ENCODE measurements around the gene SYCP2.

Gene SYCP2

GRCh38 chr20:59832406-59833363 is 100.8 kb downstream of the SYCP2 start:
- DNase-seq: no peak

GRCh38 chr20:59831916-59832270 is 101.5 kb downstream of the SYCP2 start:
- DNase-seq: no peak

GRCh38 chr20:59831024-59831915 is 102.2 kb downstream of the SYCP2 start:
- no peak for DNase-seq

GRCh38 chr20:59830665-59831023 is 102.8 kb downstream of the SYCP2 start:
- DNase-seq: no peak

- DNase-seq: no peak
Observed at GRCh38 chr20:59829786-59830664, 103.4 kb downstream of the SYCP2 start.

- DNase-seq: no peak
Observed at GRCh38 chr20:59829054-59829785, 104.2 kb downstream of the SYCP2 start.

GRCh38 chr20:59828125-59829053 is 105.0 kb downstream of the SYCP2 start:
- DNase-seq: no peak

GRCh38 chr20:59827138-59828056 is 106.0 kb downstream of the SYCP2 start:
- DNase-seq: no peak

GRCh38 chr20:59825944-59826759 is 107.3 kb downstream of the SYCP2 start:
- no peak for DNase-seq

- no peak for DNase-seq
Observed at GRCh38 chr20:59825563-59825920, 107.9 kb downstream of the SYCP2 start.

GRCh38 chr20:59824711-59825562 is 108.5 kb downstream of the SYCP2 start:
- no peak for DNase-seq

- no peak for DNase-seq
Observed at GRCh38 chr20:59823491-59824259, 109.8 kb downstream of the SYCP2 start.

GRCh38 chr20:59823030-59823423 is 110.4 kb downstream of the SYCP2 start:
- DNase-seq: no peak

GRCh38 chr20:59822291-59823029 is 111.0 kb downstream of the SYCP2 start:
- DNase-seq: no peak

GRCh38 chr20:59821788-59822187 is 111.6 kb downstream of the SYCP2 start:
- no peak for DNase-seq

- no peak for DNase-seq
Observed at GRCh38 chr20:59821201-59821600, 112.2 kb downstream of the SYCP2 start.

Data from CD4-positive, alpha-beta T cell treated with Interleukin-10 for 1 hour (primary cell).